Stimulated activated CD8-positive, alpha-beta memory T cell treated with anti-CD3 and anti-CD28 coated beads, Interleukin-4, amount 100 ng/mL, for 24 hours (primary cell): ENCODE data around the gene PI4KA.
"Not testable (repeated sequence)": the region's sequence is repeated elsewhere in the genome, so short reads cannot be mapped to it uniquely, and the experiment has no call there.

ENCODE experiments used
- DNase-seq: peaks from one replicate; pipeline ENCODE4 v3.0.0-alpha.2; 2020; ENCODE audit warnings: low read depth

Gene PI4KA

DNA sequence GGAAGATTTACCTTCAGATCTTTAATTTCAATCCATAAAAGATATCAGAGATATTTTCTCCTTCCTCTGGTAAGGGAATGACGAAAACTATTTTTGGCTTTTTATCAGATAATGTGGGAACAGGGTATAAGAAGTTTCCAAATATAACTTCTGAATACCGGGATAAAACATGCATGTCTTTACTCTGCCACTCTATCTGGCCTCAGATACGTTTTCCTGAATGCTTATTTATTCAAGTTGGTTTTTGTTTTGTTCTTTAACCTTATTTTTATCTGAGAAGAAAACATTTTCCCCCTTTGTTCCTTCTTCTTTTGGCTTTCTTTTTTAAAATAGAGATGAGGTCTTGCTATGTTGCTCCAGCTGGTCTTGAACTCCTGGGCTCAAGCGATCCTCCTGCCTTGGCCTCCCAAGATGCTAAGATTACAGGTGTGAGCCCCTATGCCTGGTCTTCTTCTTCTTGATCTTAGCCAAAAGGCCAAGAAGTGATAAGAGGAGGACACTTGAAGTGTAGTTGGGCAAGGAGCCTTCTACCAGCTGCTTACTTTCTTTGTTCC lies 83.2 kb downstream of the PI4KA start:
- no peak for DNase-seq

DNA sequence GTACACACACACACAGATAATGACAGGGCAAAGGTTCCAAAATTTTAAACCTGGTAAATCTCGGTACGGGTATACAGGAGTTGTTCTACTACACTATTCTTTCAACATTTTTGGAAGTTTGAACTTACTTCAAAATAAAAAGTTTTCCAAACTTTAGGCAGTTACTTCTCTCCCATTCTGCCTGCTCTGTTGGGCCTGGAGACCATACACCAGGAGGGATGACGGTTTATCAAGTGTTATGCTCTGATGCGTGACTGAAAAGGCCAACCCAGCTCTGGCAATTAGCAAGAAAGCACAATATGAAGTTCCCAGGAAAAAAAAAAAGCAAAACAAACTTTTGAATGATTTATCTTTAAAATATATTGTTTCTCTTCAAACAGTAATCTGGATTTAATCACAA lies 83.7 kb downstream of the PI4KA start:
- DNase-seq: no peak

DNA sequence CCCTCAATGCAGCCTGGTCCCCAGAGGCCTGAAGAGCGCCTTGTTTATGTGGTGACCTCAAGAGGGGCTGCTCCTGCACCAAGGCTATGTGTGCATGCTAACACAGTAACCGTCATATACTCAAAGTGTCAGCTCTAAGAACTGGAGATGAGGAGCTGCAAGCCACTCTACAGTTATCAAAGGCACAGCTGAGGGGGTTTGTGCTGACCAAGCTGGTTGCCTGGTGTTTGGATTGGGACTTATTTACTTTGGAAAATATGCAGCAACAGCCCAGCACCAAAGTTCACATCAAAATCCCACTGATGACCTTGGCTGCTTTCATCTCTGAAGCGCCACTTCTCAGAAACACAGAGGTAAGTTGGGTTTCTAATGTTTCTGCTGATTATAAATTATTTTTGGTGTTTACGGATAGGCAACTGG lies 84.8 kb downstream of the PI4KA start, which contains the start of gene SERPIND1:
TSS of gene SERPIND1 (plus strand) at position 321 of the 420 bp plus-strand sequence. CDS start 5,200 bp downstream, outside the sequence.
- DNase-seq: no peak

DNA sequence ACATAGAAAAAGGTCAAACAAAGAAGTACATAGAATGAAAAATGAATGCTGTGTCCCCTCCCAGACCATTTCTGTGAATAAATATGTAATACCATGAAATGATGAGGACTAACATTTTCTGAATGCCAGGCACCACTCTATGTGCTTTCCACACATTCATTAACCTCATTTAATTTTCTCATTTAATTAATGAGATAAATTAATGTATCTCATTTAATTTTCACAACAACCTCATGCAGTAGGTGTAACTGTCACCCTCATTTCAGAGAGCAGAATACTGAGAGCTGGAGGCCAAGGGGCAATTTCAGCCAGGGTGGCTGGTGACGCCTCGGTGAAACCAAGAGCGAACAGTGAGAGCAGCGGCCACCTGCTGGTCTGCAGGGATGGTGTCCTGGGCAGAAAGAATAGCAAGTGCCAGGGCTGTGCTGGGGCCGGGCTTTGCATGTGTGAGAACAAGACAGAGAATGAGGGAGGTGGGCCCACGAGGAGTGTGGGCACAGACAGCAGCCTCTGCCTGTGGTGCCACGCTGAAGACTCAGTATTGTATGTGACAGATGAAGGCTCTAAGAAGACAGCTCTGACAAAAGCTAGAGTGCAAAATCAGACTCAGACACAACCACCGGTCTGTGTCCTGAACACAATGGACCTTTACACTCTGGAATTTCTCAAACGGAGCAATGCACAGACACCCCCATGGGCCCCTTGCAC lies 86.5 kb downstream of the PI4KA start:
- no peak for DNase-seq

DNA sequence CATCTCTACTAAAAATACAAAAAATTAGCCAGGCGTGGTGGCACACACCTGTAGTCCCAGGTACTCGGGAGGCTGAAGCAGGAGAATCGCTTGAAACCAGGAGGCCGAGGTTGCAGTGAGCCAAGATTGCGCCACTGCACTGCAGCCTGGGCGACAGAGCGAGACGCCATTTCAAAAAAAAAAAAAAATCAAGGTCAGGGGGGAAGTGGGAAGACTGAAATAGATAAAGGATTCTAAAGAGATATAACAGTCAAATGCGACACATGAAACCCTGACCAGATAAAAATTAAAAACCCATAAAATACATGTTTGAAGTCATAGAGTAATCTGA lies 89.2 kb downstream of the PI4KA start:
- not testable (repeated sequence) for DNase-seq

DNA sequence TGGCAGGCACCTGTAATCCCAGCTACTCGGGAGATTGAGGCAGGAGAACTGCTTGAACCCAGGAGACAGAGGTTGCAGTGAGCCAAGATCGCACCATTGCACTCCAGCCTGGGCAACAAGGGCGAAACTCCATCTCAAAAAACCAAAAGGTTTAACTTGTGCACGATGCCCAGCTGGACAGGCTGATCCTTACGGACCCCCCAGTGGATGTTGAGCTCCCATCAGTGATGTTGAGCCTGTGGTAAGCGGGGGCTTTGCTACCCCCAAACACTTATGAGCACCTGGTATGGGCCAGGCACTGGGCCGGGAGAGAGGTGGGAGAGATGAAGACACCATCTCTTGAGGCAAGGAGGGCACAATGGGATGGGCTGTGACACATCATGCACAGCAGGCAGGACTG lies 92.1 kb downstream of the PI4KA start:
- no peak for DNase-seq

DNA sequence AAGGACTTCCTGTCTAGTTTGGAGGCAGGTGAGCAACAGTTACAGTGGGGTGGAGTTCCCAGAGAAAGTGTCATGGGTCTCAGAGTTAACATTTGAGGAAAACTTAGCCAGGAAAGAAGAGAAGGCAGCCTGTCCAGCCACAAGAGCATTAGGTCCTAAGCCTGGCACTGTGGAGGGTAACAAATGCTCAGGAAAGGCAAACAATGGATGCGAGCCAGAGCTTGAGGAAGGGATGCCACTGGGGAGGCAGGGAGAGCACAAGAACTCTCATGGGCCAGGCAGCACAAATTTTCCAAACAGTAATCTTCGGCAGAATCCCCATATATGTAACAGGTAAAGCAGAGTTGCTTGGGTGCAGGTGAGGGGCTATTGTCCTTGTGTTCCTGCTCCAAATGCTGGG lies 92.7 kb downstream of the PI4KA start:
- no peak for DNase-seq

DNA sequence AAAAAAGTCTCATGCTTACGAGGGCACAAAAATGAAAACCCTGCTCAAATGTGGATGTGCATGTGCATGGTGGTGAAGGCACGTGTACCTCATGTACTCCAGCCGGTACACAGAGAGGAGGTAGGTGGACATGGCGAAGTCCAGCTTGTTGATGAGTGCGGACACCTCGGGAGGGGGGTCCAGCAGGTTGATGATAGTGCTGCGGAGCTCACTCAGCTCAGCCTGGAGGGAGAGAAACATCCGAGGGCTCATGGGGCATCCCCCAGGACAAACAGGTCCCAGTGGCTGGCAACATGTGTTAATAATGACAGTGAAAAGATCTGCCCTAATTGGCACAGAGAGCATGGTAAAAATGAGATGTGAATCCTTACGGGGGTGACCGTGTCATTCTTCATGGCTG lies 93.9 kb downstream of the PI4KA start:
- no peak for DNase-seq

DNA sequence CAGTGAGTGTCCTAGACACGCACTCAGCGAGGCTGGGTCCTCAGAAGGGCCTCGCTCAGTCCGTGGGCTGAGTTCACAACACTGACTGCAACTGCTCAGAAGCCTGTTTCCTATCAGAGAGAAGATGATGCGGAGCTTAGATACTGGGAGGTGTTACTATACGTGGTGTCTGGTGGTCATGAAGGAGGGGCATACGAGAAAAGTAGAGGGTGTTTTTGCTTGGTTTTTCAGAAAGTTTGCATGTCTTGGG lies 94.2 kb downstream of the PI4KA start:
- DNase-seq: no peak

DNA sequence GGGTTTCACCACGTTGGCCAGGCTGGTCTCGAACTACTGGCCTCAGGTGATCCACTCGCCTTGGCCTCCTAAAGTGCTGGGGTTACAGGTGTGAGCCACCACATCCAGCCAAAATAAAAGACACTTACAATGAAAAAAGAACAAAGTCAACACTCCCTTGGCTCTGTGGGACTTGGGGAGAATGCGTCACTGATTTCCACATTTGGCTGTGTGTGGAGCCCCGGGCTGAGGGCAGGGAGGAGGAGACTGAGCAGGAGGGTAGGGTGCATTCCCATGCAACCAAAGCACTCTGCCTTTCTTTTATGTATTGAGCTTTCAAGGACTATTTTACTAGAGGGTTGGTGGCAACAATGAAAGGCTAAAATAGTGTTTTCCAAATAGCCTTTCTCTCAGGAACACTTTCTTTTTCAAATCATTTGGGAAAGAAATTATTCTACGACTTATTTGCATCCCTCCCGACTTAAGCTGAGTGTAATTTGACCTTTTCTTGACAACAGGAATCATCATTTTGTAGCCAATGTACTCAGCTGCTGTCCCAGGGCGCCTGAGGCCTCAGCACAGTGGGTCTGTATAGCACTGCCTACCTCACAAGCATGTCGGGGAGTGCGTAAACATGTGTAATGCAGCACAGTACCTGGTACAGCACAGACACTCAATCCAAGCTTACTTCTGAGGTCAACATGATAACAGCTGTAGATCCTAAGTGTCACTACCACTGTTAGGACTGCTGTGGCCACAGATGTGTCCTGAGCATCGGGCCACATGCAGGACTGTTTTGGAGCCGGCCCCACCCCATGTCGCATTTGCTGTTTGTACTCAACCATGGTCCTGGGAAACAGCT lies 94.8 kb downstream of the PI4KA start:
- DNase-seq: no peak

DNA sequence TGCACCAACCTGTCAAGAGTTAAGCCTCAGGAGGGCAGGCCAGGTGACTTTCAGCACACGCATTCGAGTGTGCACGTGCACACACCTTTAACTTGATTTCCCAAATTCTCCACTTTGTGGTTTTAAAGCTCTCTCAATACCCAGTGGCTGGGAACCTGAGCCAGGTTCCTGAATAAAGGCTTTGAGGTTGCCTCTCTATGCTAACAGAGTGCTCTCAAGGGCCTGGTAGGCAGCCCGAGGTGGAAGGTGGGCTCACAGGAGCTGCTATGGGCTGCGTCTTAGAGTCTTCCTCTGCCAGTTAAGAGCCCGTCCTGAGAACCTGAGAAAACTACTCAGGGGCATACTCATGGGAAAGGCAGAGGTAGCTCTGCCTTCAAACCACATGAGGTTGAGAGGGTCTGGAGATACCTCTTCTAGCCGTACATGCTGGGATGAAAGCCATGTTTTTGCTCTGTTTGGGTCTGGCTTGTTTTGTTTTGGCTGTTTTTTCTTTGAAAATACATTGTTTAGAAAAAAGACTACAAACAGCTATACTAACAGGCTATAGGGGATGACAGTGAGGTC lies 96.3 kb downstream of the PI4KA start:
- DNase-seq: no peak

DNA sequence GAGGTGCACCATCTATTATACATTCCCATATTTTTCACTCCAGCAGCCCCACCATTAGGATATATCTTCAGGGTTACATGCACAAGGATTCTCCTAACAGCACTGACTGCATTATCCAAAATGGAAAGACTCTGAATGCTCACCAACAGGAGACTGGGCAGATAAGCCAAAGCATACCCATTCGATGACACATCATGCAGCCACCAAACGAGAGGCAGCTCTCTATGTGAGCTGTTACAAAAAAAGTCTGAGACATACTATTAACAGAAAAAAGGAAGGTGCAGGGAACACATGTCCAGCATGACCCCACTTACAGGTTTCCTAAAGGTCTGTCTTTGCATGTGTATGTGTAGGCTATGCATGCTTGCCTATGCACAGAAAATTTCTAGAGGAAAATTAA lies 97.1 kb downstream of the PI4KA start:
- no peak for DNase-seq

DNA sequence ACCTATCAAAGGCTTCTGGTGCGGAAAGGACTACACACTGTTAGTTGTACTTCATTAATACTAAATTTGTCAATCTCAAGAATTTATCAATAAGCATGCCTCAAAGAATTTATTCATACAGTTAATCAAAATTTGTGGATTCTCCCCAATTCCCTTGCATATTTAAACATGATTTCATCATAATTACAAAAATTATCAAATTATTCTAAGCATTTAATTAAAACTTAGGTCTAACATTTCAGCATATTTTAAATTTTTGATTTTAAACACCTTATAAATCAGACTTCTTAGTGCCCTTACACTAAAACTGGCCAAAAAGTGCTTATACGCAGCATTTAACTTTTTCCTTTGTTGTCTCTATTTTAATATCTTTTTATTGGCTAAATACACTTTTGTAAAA lies 98.5 kb downstream of the PI4KA start:
- DNase-seq: no peak

DNA sequence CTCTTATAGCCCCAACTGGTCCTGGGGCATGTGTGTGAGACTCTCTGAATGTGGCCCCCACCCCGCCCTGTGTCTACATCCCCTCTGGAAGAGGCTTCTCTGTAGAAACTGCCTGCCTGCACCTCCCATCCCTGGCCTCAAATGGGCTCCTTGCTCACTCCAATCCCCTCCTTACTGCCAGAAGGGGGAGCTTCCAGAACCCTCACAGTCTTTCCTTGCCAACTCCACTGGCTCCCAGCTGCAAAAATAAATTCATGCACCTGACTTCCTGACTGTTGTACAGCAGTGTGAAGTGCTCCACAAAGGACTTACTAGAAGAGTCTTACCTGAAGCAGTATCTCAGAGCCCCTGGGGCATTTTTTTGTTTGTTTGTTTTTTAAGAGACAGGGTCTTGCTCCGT lies 99.9 kb downstream of the PI4KA start:
- DNase-seq: no peak

DNA sequence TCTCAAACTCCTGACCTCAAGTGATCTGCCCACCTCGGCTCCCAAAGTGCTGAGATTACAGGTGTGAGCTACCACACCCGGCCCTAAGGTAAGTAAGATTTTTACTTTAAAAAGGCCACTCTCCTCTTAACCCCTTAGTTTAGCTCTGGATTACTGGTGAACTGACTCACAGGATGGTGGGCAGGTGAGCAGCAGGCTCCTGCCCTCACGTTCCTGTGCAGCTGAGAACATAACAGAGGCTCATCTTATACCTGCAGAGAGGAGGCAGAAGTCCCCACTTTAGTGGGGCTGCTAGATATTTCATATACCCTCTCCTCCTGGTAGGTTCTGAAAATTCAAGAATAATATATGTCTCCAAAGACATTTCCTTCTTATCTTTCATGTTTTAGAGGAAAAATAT lies 101.8 kb downstream of the PI4KA start:
- DNase-seq: no peak

DNA sequence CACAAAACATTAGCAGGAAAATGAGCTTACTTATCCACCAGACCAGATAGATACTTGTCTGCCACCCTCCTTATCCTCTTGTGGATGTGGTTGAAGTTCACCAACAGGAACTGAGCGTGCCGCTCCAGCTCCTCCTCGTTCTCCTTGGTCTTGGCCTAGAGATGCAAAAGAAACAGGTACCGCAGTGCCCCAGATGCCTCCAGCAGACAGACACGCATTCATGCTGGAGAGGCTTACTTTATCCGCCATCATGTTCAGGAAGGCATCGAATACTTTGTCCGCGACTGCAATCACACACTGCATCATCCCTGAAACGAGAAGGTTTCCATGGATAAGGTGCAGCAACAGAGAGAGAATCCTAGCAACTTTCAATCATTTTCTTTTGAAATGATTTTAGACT lies 105.7 kb downstream of the PI4KA start:
- no peak for DNase-seq

DNA sequence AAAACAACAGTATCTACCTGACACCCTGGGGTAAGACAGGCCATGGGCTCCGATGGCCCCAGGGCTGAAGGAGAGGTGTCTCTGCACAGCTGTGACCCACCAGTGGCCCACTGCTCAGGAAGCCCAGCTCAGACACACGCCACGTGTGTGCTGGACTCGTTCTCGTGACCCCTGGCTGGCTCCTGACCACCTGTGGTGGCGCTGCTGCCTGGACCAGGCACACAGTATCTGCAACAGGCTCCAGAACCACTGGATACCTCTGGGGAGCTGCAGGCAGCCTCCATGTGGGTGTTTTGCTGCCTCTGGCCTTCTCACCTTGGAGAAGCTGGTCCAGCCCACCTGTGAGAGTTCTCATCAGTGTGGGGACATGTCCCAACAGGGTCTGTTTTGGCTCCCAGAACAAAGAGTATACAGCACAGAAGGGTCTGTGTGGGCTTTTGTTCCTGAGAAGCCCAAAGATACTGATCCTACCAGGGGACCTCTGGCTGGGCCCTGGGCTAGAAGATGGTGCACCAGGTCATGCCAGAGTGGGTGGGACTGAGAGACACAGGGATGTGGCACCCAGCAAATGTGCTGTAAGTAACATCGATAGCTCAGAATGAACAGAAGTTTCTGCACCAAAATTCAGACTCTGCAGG lies 106.4 kb downstream of the PI4KA start:
- DNase-seq: no peak

DNA sequence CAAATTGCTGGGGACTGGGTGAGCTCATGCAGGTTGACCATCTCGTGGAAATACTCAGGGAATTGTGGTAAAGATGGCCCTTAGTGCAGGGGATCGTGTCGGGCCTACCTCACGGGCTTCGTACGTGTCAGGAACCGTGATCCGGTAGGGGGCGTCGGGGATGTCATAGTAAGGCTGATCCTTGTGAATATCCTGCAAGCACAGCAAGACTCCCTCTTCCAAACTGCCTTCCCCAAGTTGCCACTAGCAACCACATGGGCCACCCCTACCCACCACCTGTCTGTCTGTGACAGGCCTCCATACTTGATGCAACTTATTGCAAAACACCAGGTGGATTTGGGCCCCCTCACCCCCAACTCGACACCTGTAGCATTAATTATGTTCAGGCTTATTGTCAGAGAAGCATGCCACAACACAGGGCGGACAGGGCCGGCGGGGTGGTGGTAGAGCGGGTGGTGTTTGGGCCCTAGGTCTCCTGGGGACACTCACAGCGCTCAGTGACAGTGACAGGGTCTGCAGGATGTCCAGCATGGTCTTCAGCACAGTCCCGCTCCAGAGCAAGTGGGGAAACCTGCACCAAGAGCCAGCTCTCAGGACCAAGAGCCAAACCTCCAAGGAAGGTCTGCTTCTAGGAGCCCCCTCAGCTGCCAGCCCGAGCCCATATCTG lies 107.3 kb downstream of the PI4KA start:
- no peak for DNase-seq

DNA sequence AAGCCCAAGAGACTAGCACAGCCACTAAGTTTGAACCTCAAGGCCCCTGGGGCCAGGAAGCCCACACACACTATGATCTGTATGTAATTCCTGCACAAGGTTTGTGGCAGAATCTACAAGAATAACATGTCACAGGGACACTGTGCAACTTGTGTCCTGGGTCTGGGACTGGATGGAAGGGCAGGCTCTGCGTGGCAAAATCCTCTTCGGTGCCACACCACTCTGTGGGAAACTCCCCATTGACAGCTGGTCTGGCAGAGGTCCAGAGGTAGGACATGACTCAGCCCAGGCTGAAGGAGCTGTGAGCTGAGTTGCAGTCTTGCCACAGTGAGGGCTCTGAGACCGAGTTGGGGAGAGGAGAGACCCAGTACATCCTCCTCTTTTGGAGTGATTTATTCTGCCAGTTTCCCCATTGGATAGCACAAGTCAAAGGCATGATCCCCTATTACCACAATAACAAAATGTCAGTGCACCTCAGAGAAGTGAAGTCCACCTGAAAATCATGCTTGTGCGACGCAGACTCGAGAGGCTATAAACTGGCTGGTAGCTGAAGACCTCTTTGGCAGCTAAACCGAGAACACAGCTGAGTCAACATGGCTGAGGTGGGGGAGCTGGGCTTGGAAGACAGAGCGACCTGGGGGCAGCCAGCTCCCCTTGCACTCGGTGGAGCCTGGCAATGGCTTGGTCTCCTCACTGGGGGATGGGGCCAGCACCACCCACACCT lies 108.0 kb downstream of the PI4KA start:
- peak; percentile 19 for DNase-seq

DNA sequence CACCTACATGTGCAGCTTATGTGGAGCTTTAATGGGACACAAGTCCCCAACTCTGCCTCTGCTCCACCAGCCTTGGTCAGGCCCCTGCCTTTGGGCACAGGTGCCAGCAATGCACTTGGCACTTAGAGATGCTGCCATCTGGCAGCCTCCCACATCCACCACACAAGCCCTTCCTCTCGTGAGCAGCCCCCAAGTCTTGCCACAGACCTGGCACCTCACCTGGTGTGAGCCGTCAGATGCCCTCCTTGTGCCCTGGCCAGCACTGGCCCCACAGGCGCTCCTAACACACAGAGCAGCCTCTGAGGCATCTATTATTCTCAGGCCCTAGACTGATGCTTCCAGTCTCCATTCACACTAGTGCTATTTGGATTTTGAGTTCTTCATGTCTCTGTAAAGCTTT lies 109.2 kb downstream of the PI4KA start:
- no peak for DNase-seq

DNA sequence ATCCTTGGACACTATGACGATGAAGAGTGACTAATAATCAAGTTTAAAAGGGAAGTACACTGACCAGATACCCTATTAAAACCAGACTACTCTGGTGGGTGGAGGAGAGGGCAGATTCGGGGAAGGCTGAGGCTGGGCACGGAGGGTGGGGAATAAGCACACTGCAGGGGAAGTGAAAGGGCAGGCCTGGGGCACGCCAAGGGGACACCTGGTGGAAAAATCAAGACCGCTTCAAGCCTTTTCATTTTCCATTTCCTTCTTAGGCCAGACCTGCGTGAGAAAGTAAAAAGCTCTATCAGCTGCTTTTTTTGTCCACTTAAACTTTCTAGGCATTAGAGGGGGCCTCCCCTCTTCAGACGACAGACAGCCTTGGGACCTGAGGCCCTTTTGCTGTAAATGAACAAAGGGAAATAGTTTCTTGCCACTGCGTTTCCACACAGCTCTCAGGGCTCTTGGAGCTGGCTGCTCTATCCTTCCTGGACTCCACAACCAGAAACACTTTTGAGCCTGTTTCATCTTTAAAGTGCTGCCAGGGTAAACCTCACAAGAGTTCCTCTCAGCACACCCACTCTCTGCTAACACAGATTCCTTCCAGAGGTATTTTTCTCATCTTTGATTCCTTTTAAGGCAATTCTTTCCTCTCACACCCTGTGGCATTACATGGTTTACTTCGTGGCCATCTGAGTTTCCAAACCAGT lies 109.7 kb downstream of the PI4KA start:
- no peak for DNase-seq
